ENCODE measurements around the gene C5orf47. TPM values are rescaled to one million over a fixed set of nuclear protein-coding genes. Genes with fewer than 3 reads are reported as not detected.

The C5orf47 gene
- total and polyA plus RNA-seq, 10 of the 15 experiments (the other 5 are each of a cell fraction or from before 2014, with no cell fraction given), result 0.04 TPM; not detected in 9

- ChIA-PET SMC1A (ENCODE audit: uncharacterized antibody, unreplicated experiment) (interaction anchor here (1.2 to 2.1 kb wide), 5 partner anchors 9 to 346 kb away, joined by 3 to 14 read pairs (median 4); no protein-coding TSS in a partner anchor), POLR2A (no interaction called here), RAD21 (ENCODE audit: unreplicated experiment) (interaction anchor here (0.7 to 2.0 kb wide), 6 partner anchors 9 to 369 kb away, joined by 3 to 5 read pairs (median 4); partner anchors contain the start of gene BOD1), CTCF (interaction anchor here (0.7 to 2.5 kb wide), 6 partner anchors 9 to 391 kb away, joined by 3 to 11 read pairs (median 5); no protein-coding TSS in a partner anchor)
- no peak overlapping the region for H3K4me3 ChIP-seq
- H2AFZ ChIP-seq (ENCODE audit: control insufficient read depth, low read depth, low read length), result no peak overlapping the region
- H3K9me3 ChIP-seq (replicated peaks; ENCODE audit: control insufficient read depth, insufficient read depth, low read length), result no peaks in the 10 kb centered on the region
- no peak overlapping the region for H3K27ac ChIP-seq (ENCODE audit: control insufficient read depth, insufficient read depth)
- H3K27me3 ChIP-seq (replicated peaks in 1 of 2; ENCODE audit: control insufficient read depth in 2 of 2, insufficient read depth in 2 of 2, low read length in 1 of 2), result no peaks in the 10 kb centered on the region
- no peaks in the 10 kb centered on the region for H4K20me1 ChIP-seq (ENCODE audit: control insufficient read depth, insufficient read depth)
- no peak for FAIRE-seq
- no peaks in the 10 kb centered on the region for H3K4me1 ChIP-seq (ENCODE audit: control insufficient read depth, insufficient read depth, low read length)
- in situ Hi-C loops (cut with MboI) (no loop called here), intact Hi-C loops (cut with micrococcal nuclease; ENCODE audit: unreplicated experiment) (no loop called here)
- DNase-seq (ENCODE audit: low read depth, low spot score), result no peak
- no peak overlapping the region for H3K4me2 ChIP-seq (ENCODE audit: control insufficient read depth, insufficient read depth)
- no peak for ATAC-seq
- no TSS peak for BruUV-seq (replicated peaks)
- H3K79me2 ChIP-seq (ENCODE audit: control insufficient read depth, insufficient read depth, low read length), result no peaks in the 10 kb centered on the region
- TF ChIP-seq YY1 (IDR thresholded peaks at IDR 0.05; ENCODE audit: low read depth, low read length) (no peak), MEF2A (IDR thresholded peaks at IDR 0.05; ENCODE audit: insufficient read depth, low read depth, low read length) (no peak), NFIC (IDR thresholded peaks at IDR 0.05; ENCODE audit: low read depth, low read length) (no peak)
- no peaks in the 10 kb centered on the region for H3K36me3 ChIP-seq (ENCODE audit: control insufficient read depth in 2 of 2, insufficient read depth in 2 of 2, low read length in 1 of 2)
- H3K9ac ChIP-seq (ENCODE audit: control insufficient read depth, insufficient read depth, low read length), result no peak overlapping the region
- 96% methylated on average over 19 of the region's 19 CpGs for WGBS (ENCODE audit: insufficient coverage, insufficient replicate concordance, low lambda C conversion rate, missing lambda C conversion rate)
Observed at GRCh38 chr5:173963867-173964441, 25.0 kb upstream of the C5orf47 start.

GRCh38 chr5:173964506-173964905 is 24.5 kb upstream of the C5orf47 start:
- no peaks in the 10 kb centered on the region for H3K9me3 ChIP-seq (replicated peaks; ENCODE audit: control insufficient read depth, insufficient read depth, low read length)
- H3K4me1 ChIP-seq (ENCODE audit: control insufficient read depth, insufficient read depth, low read length), result no peaks in the 10 kb centered on the region
- FAIRE-seq (no peak), DNase-seq (ENCODE audit: low read depth, low spot score) (no peak), ATAC-seq (no peak)
- H3K9ac ChIP-seq (ENCODE audit: control insufficient read depth, insufficient read depth, low read length), result no peak overlapping the region
- 100% methylated on average over 1 of the region's 1 CpG for WGBS (ENCODE audit: insufficient coverage, insufficient replicate concordance, low lambda C conversion rate, missing lambda C conversion rate)
- intact Hi-C loops (cut with micrococcal nuclease; ENCODE audit: unreplicated experiment), result no loop called here
- H4K20me1 ChIP-seq (ENCODE audit: control insufficient read depth, insufficient read depth), result no peaks in the 10 kb centered on the region
- RAD21 ChIA-PET (ENCODE audit: unreplicated experiment), result no interaction called here
- no peaks in the 10 kb centered on the region for H3K36me3 ChIP-seq (ENCODE audit: control insufficient read depth in 2 of 2, insufficient read depth in 2 of 2, low read length in 1 of 2)
- no peak overlapping the region for H3K4me2 ChIP-seq (ENCODE audit: control insufficient read depth, insufficient read depth)
- TF ChIP-seq SMC3 (IDR thresholded peaks at IDR 0.05; ENCODE audit: borderline replicate concordance, low read length) (no peak), NFIC (IDR thresholded peaks at IDR 0.05; ENCODE audit: low read depth, low read length) (no peak), SMAD1 (IDR thresholded peaks at IDR 0.05; ENCODE audit: low read depth, partially characterized antibody) (no peak), ZBTB11 (CRISPR knock-in tag; IDR thresholded peaks at IDR 0.05) (no peak), KLF5 (IDR thresholded peaks at IDR 0.05; ENCODE audit: partially characterized antibody) (no peak), FOXK2 (IDR thresholded peaks at IDR 0.05) (no peak), TAF1 (IDR thresholded peaks at IDR 0.05; ENCODE audit: borderline replicate concordance, low read depth, low read length) (no peak), IKZF1 (conservative IDR thresholded peaks at IDR 0.05) (no peak), RCOR1 (conservative IDR thresholded peaks at IDR 0.05; ENCODE audit: low read depth, low read length) (no peak)
- TF ChIP-seq, protein P1, sequence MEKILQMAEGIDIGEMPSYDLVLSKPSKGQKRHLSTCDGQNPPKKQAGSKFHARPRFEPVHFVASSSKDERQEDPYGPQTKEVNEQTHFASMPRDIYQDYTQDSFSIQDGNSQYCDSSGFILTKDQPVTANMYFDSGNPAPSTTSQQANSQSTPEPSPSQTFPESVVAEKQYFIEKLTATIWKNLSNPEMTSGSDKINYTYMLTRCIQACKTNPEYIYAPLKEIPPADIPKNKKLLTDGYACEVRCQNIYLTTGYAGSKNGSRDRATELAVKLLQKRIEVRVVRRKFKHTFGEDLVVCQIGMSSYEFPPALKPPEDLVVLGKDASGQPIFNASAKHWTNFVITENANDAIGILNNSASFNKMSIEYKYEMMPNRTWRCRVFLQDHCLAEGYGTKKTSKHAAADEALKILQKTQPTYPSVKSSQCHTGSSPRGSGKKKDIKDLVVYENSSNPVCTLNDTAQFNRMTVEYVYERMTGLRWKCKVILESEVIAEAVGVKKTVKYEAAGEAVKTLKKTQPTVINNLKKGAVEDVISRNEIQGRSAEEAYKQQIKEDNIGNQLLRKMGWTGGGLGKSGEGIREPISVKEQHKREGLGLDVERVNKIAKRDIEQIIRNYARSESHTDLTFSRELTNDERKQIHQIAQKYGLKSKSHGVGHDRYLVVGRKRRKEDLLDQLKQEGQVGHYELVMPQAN (conservative IDR thresholded peaks at IDR 0.05), result no peak
- in situ Hi-C loops (cut with MboI), result no loop called here
- H3K4me3 ChIP-seq, result no peak overlapping the region
- H3K27ac ChIP-seq (ENCODE audit: control insufficient read depth, insufficient read depth), result no peak overlapping the region
- H3K79me2 ChIP-seq (ENCODE audit: control insufficient read depth, insufficient read depth, low read length), result no peaks in the 10 kb centered on the region
- BruUV-seq (replicated peaks), result no TSS peak
- SMC1A ChIA-PET (ENCODE audit: uncharacterized antibody, unreplicated experiment), result interaction anchor here (1.2 kb wide), 1 partner anchor 20 kb away, joined by 6 read pairs; no protein-coding TSS in a partner anchor
- CTCF ChIA-PET, result interaction anchor here (2.5 kb wide), 1 partner anchor 346 kb away, joined by 11 read pairs; no protein-coding TSS in a partner anchor
- H3K27me3 ChIP-seq (replicated peaks in 1 of 2; ENCODE audit: control insufficient read depth in 2 of 2, insufficient read depth in 2 of 2, low read length in 1 of 2), result no peaks in the 10 kb centered on the region
- POLR2A ChIA-PET, result no interaction called here
- no peak overlapping the region for H2AFZ ChIP-seq (ENCODE audit: control insufficient read depth, low read depth, low read length)

Data from GM12878 (cell line).